ENCODE measurements around the gene KLHL30.

DNA sequence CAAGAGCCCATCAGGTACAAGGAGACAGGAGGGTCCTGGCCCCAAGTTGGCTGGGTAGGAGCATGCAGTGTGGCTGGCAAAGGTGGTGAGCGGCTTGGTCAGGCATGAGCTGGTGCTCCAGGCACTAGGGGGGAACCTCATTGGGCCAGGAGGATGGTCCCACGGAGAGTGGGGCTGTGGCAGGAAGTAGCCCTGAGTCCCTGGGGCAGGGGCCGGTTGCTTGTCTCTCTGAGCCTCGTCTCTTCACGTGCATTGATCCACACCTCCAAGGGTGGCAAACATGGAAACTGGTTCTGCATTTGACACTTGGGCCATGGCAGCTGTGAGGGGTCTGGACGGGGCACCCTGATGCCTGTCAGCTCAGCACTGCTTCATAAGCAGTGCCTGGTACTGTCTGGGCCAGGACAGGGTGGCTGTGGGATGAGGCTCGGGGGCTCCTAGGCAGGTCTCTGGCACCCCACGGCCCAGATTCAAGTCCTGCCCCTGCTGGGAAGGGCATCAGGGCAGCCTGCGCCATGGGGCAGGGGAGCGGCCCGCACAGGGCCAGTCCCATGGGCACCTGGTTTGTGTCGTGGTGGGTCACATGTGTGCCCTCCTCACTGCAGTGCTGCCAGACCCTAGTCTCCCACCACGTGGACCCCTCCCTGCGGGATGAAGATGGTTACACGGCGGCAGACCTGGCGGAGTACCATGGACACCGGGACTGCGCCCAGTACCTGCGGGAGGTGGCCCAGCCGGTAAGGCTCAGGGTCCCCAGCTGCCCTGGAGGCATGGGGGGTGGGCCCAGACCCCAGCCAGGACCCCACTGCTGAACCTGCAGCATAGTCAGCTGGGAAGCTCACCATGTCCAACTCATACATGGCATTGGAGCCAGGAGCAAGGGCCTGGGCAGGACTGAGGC is 21.9 kb upstream of the KLHL30 start:
- TF ChIP-seq RAD21 (IDR thresholded peaks at IDR 0.05; ENCODE audit: low read depth) (no peak), MAX (IDR thresholded peaks at IDR 0.05) (no peak), EP300 (IDR thresholded peaks at IDR 0.05; ENCODE audit: borderline replicate concordance) (no peak), CREB1 (IDR thresholded peaks at IDR 0.05; ENCODE audit: low read depth) (no peak), TEAD4 (IDR thresholded peaks at IDR 0.05) (no peak), FOXM1 (IDR thresholded peaks at IDR 0.05; ENCODE audit: borderline replicate concordance, low read depth) (no peak), TCF12 (IDR thresholded peaks at IDR 0.05; ENCODE audit: low read depth) (no peak), YY1 (IDR thresholded peaks at IDR 0.05; ENCODE audit: low read depth) (no peak)
- TF ChIP-seq, protein P1, sequence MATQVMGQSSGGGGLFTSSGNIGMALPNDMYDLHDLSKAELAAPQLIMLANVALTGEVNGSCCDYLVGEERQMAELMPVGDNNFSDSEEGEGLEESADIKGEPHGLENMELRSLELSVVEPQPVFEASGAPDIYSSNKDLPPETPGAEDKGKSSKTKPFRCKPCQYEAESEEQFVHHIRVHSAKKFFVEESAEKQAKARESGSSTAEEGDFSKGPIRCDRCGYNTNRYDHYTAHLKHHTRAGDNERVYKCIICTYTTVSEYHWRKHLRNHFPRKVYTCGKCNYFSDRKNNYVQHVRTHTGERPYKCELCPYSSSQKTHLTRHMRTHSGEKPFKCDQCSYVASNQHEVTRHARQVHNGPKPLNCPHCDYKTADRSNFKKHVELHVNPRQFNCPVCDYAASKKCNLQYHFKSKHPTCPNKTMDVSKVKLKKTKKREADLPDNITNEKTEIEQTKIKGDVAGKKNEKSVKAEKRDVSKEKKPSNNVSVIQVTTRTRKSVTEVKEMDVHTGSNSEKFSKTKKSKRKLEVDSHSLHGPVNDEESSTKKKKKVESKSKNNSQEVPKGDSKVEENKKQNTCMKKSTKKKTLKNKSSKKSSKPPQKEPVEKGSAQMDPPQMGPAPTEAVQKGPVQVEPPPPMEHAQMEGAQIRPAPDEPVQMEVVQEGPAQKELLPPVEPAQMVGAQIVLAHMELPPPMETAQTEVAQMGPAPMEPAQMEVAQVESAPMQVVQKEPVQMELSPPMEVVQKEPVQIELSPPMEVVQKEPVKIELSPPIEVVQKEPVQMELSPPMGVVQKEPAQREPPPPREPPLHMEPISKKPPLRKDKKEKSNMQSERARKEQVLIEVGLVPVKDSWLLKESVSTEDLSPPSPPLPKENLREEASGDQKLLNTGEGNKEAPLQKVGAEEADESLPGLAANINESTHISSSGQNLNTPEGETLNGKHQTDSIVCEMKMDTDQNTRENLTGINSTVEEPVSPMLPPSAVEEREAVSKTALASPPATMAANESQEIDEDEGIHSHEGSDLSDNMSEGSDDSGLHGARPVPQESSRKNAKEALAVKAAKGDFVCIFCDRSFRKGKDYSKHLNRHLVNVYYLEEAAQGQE (IDR thresholded peaks at IDR 0.05; ENCODE audit: low read depth), result no peak
- TF ChIP-seq, protein P2, sequence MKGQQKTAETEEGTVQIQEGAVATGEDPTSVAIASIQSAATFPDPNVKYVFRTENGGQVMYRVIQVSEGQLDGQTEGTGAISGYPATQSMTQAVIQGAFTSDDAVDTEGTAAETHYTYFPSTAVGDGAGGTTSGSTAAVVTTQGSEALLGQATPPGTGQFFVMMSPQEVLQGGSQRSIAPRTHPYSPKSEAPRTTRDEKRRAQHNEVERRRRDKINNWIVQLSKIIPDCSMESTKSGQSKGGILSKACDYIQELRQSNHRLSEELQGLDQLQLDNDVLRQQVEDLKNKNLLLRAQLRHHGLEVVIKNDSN (IDR thresholded peaks at IDR 0.05), result no peak

All from Ishikawa (cell line).